ENCODE measurements around the gene CDH8. TPM values are rescaled to one million over a fixed set of nuclear protein-coding genes. Genes with fewer than 3 reads are reported as not detected.

The CDH8 gene
- total and polyA plus RNA-seq, 2 of the 4 experiments (the other 2 are of a cell fraction): not detected

DNA sequence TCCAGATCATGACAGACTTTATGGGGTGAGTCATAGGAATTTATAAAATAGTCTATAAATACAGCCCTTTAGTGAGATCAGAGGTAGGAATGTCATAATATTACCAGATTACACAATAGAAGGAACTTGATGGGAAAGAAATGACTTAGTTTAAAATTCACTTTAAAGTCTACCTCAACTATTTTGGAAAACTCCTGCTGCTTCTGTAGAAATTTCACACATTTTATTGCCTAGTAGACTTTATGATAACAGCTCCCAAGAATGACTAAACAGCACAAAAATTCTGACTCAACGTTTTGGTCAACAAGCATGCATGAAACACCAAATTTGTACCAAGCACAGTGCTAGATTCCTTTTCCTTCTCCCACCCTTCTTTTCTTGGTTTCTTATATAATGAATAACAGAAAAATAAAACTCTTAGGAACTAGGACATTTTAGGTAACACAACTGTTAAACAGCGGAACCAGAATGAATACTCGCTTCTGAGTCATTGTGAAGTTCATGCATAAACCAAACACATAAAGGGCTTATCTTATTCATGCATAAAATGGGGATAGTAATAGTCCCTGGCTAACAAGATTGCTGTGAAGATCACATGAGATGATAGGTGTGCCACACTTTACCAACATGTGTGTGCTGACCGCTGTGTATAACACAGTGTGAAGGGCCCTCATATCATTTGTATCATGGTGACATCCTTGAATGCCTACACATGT lies 243.9 kb downstream of the CDH8 start:
- H2AFZ ChIP-seq (replicated peaks; ENCODE audit: low read length, poor library complexity): no peak overlapping the region

More for the DNA sequence above, 243.9 kb downstream of the CDH8 start:
- dilution Hi-C loops (cut with HindIII; ENCODE audit: low sequenced_read_pairs, unreplicated experiment) (no loop called here), in situ Hi-C loops (cut with MboI; ENCODE audit: low sequenced_read_pairs) (no loop called here), intact Hi-C loops (cut with micrococcal nuclease) (no loop called here)
- Histone ChIP-seq H3K4ac (ENCODE audit: low read depth, low read length) (no peak overlapping the region), H3K27ac (ENCODE audit: insufficient read depth, low read length) (no peak overlapping the region), H4K91ac (ENCODE audit: insufficient read depth, low read depth, low read length) (no peak overlapping the region), H3K56ac (ENCODE audit: extremely low read depth, insufficient read depth, low read length) (no peak overlapping the region), H3K18ac (ENCODE audit: low read depth, low read length) (no peak overlapping the region), H3K27me3 (ENCODE audit: control insufficient read depth, insufficient read depth, low read length) (no peaks in the 10 kb centered on the region), H3K9me3 (ENCODE audit: control insufficient read depth, insufficient read depth, low read length) (0 out of 2 replicates have a peak, but pooled peaks cover 2% of the 10 kb centered on the region), H4K5ac (ENCODE audit: low read depth, low read length) (no peak overlapping the region), H3K23ac (ENCODE audit: low read depth, low read length) (no peak overlapping the region), H3K4me3 (ENCODE audit: insufficient read depth, low read depth, low read length) (no peak overlapping the region), H3K4me1 (ENCODE audit: control insufficient read depth, insufficient read depth, low read length) (no peaks in the 10 kb centered on the region), H2BK15ac (ENCODE audit: low read depth, low read length) (no peak overlapping the region), H2BK20ac (ENCODE audit: low read depth, low read length) (no peak overlapping the region), H3K79me1 (ENCODE audit: low read depth in 1 of 2, low read length in 2 of 2) (no peaks in the 10 kb centered on the region), H2AK9ac (replicated peaks; ENCODE audit: low read depth, low read length, poor library complexity) (no peak overlapping the region), H3K36me3 (ENCODE audit: control insufficient read depth, insufficient read depth, low read length) (no peaks in the 10 kb centered on the region), H3K14ac (replicated peaks; ENCODE audit: low read depth, low read length) (no peak overlapping the region), H4K8ac (ENCODE audit: low read depth in 2 of 2, low read length in 2 of 2) (no peak overlapping the region), H3K9ac (ENCODE audit: low read depth, low read length) (no peak overlapping the region), H4K20me1 (ENCODE audit: insufficient read depth, low read length) (no peaks in the 10 kb centered on the region), H2BK5ac (ENCODE audit: low read depth, low read length, poor library complexity, severe bottlenecking) (no peak overlapping the region), H3K4me2 (ENCODE audit: low read depth, low read length) (no peak overlapping the region), H3K9me1 (ENCODE audit: insufficient read depth, low read length) (no peaks in the 10 kb centered on the region), H2BK120ac (ENCODE audit: low read depth, low read length) (no peak overlapping the region), H2AK5ac (ENCODE audit: low read depth, low read length) (no peak overlapping the region)
- TF ChIP-seq, protein P1, sequence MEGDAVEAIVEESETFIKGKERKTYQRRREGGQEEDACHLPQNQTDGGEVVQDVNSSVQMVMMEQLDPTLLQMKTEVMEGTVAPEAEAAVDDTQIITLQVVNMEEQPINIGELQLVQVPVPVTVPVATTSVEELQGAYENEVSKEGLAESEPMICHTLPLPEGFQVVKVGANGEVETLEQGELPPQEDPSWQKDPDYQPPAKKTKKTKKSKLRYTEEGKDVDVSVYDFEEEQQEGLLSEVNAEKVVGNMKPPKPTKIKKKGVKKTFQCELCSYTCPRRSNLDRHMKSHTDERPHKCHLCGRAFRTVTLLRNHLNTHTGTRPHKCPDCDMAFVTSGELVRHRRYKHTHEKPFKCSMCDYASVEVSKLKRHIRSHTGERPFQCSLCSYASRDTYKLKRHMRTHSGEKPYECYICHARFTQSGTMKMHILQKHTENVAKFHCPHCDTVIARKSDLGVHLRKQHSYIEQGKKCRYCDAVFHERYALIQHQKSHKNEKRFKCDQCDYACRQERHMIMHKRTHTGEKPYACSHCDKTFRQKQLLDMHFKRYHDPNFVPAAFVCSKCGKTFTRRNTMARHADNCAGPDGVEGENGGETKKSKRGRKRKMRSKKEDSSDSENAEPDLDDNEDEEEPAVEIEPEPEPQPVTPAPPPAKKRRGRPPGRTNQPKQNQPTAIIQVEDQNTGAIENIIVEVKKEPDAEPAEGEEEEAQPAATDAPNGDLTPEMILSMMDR (conservative IDR thresholded peaks at IDR 0.05; ENCODE audit: low read depth, low read length): no peak
- TF ChIP-seq ELK1 (IDR thresholded peaks at IDR 0.05; ENCODE audit: borderline replicate concordance, low read depth, low read length) (no peak), NFE2L2 (IDR thresholded peaks at IDR 0.05; ENCODE audit: low read depth, low read length) (no peak), SMC3 (IDR thresholded peaks at IDR 0.05; ENCODE audit: low read depth, low read length) (no peak)
- DNase-seq (no peak), ATAC-seq (ENCODE audit: low read depth) (no peak)
- ChIA-PET CTCF (no interaction called here), POLR2A (ENCODE audit: unreplicated experiment) (no interaction called here)
- BruUV-seq (replicated peaks): no TSS peak
- WGBS, 2 experiments (ENCODE audit: extremely low coverage in 2 of 2, insufficient read length in 1 of 2): no CpG with 5 or more reads among the region's 4 CpGs
